Stomach smooth muscle (tissue), 2 donors: Measurements from ENCODE around the gene ATRAID.

Experiments used
- H3K27ac ChIP-seq: one replicate; pipeline ENCODE4 v1.7.0; 2013; ENCODE audit warnings: mild to moderate bottlenecking, low read length, inconsistent platforms
- H3K27me3 ChIP-seq, 2 donors: one replicate each; pipeline ENCODE4 v1.7.0; 2013; ENCODE audit warnings: low read length in 2 of 2; ENCODE audit not compliant: insufficient read depth in 2 of 2, control insufficient read depth in 1 of 2
- H3K36me3 ChIP-seq, 2 donors: one replicate each; pipeline ENCODE4 v1.7.0; 2013; ENCODE audit warnings: low read length in 2 of 2; ENCODE audit not compliant: control insufficient read depth in 2 of 2, insufficient read depth in 2 of 2
- H3K4me1 ChIP-seq: one replicate; pipeline ENCODE4 v1.7.0; 2013; ENCODE audit warnings: low read length; ENCODE audit not compliant: control insufficient read depth, insufficient read depth
- H3K4me3 ChIP-seq, 2 donors: one replicate each; pipeline ENCODE4 v1.7.0; 2013; ENCODE audit warnings: low read length in 2 of 2
- H3K9ac ChIP-seq, 2 donors: one replicate each; pipeline ENCODE4 v1.7.0; 2013; ENCODE audit warnings: low read length in 2 of 2, mild to moderate bottlenecking in 1 of 2
- H3K9me3 ChIP-seq, 2 donors: one replicate each; pipeline ENCODE4 v1.7.0; 2013; ENCODE audit warnings: low read length in 2 of 2; ENCODE audit not compliant: control insufficient read depth in 2 of 2
- donor health status: healthy.
- donor health status: Pancreatic carcinoma.

Gene ATRAID

DNA sequence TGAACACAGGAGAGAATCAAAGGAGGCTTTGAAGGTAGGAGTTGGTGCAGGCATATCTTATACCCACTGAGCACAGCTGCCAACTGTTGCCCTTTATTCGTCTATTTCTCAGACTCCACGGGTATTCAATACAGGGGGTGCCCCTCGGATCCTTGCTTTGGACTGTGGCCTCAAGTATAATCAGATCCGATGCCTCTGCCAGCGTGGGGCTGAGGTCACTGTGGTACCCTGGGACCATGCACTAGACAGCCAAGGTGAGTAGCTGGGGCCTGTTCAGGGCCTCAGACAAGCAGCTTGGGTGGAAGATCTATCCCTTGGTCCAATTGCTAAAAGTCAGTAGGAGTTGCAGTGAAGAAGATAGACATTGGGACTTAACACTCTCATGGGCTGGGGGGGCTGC, 10.6 kb downstream of the ATRAID start:
- no peaks in the 10 kb centered on the region for H3K9me3 ChIP-seq
- H3K27me3 ChIP-seq, result no peaks in the 10 kb centered on the region
- no peak overlapping the region for H3K4me3 ChIP-seq
- H3K4me1 ChIP-seq, result peaks cover 8% of the 10 kb centered on the region
- no peak overlapping the region for H3K27ac ChIP-seq
- H3K9ac ChIP-seq, result no peak overlapping the region
- H3K36me3 ChIP-seq, result peaks cover 30 to 47% of the 10 kb centered on the region in 2 donors

DNA sequence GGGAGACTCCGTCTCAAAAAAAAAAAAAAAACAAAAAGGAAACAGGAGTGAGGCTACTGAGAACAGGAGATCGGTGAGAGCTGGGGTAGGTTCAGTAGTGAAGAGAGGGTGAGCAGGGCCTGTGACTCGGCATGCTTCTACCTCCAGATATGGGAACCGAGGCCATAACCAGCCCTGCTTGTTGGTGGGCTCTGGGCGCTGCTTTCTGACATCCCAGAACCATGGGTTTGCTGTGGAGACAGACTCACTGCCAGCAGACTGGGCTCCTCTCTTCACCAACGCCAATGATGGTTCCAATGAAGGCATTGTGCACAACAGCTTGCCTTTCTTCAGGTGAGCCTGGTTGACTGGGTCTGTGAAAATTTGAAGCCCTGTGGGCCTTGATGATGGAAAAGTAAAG, 11.6 kb downstream of the ATRAID start:
- Histone ChIP-seq H3K36me3 (peaks cover 33 to 49% of the 10 kb centered on the region in 2 donors), H3K27ac (no peak overlapping the region), H3K27me3 (no peaks in the 10 kb centered on the region), H3K9me3 (no peaks in the 10 kb centered on the region), H3K4me3 (no peak overlapping the region), H3K4me1 (no peaks in the 10 kb centered on the region), H3K9ac (no peak overlapping the region)

DNA sequence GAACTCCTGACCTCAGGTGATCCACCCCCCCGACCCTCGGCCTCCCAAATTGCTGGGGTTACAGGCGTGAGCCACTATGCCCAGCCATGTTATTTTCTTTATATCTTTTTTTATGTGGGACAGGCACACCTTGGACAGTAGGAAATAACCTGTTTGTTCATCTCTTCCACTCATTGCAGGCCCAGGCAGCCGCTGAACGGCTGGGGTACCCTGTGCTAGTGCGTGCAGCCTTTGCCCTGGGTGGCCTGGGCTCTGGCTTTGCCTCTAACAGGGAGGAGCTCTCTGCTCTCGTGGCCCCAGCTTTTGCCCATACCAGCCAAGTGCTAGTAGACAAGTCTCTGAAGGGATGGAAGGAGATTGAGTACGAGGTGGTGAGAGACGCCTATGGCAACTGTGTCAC, 13.7 kb downstream of the ATRAID start:
- Histone ChIP-seq H3K27me3 (no peaks in the 10 kb centered on the region), H3K9ac (no peak overlapping the region), H3K27ac (no peak overlapping the region), H3K9me3 (no peaks in the 10 kb centered on the region), H3K36me3 (peaks cover 33 to 49% of the 10 kb centered on the region in 2 donors), H3K4me1 (no peaks in the 10 kb centered on the region), H3K4me3 (no peak overlapping the region)

DNA sequence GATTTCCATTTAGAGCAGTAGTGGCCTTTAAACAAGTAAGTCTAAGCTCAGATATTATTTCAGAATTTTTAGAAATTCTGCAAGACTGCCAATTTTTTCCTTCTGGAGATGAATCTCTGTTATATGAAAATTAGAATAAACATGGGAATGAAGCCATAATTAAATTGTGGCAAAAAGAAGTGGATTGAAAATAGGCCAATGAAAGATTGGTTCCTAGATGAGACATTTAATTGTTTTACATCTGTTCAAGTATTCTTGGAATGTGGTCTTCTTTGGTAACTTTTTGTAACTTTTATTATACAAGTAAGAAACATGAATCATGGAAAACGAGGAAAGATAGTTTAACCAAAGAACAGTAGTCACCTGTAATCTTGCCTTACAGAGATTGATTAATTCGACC, 15.7 kb downstream of the ATRAID start:
- no peak overlapping the region for H3K27ac ChIP-seq

DNA sequence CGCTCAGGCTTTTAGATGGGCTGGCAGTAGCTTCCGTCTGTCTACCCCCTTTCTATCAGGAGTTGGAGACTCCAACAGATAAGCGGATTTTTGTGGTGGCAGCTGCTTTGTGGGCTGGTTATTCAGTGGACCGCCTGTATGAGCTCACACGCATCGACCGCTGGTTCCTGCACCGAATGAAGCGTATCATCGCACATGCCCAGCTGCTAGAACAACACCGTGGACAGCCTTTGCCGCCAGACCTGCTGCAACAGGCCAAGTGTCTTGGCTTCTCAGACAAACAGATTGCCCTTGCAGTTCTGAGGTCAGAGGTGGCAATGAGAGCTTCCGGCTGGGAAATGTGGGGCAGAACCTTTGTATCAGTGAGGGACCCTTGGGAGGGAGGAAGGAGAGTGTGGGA, 20.1 kb downstream of the ATRAID start:
- H3K9ac ChIP-seq, result no peak overlapping the region
- no peaks in the 10 kb centered on the region for H3K4me1 ChIP-seq
- peaks cover 51 to 59% of the 10 kb centered on the region in 2 donors for H3K36me3 ChIP-seq
- no peaks in the 10 kb centered on the region for H3K9me3 ChIP-seq
- no peak overlapping the region for H3K4me3 ChIP-seq
- no peaks in the 10 kb centered on the region for H3K27me3 ChIP-seq
- no peak overlapping the region for H3K27ac ChIP-seq

More for the DNA sequence above, 15.7 kb downstream of the ATRAID start:
- Histone ChIP-seq H3K4me1 (no peaks in the 10 kb centered on the region), H3K9ac (no peak overlapping the region), H3K9me3 (no peaks in the 10 kb centered on the region), H3K36me3 (peaks cover 40 to 56% of the 10 kb centered on the region in 2 donors), H3K27me3 (no peaks in the 10 kb centered on the region), H3K4me3 (no peak overlapping the region)

DNA sequence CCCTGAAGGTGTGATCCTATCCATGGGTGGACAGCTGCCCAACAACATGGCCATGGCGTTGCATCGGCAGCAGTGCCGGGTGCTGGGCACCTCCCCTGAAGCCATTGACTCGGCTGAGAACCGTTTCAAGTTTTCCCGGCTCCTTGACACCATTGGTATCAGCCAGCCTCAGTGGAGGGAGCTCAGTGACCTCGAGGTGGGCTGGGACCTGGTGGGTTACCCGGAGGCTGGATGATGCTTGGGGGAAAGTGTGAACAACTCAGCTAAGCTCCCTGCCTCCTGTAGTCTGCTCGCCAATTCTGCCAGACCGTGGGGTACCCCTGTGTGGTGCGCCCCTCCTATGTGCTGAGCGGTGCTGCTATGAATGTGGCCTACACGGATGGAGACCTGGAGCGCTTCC, 21.5 kb downstream of the ATRAID start:
- Histone ChIP-seq H3K4me3 (no peak overlapping the region), H3K4me1 (no peaks in the 10 kb centered on the region), H3K9ac (no peak overlapping the region), H3K27ac (no peak overlapping the region), H3K27me3 (no peaks in the 10 kb centered on the region), H3K9me3 (no peaks in the 10 kb centered on the region), H3K36me3 (peaks cover 58 to 65% of the 10 kb centered on the region in 2 donors)

DNA sequence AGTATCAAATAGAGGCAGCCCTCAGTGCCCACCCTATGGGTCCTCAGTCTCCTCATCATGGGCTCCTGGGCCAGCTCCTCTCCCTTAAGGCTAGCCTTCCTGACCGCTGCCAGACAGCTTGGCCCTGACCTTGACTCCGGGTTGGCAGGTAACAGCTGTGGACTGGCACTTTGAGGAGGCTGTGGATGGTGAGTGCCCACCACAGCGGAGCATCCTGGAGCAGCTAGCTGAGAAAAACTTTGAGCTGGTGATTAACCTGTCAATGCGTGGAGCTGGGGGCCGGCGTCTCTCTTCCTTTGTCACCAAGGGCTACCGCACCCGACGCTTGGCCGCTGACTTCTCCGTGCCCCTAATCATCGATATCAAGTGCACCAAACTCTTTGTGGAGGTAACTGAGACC, 24.3 kb downstream of the ATRAID start:
- Histone ChIP-seq H3K9me3 (no peaks in the 10 kb centered on the region), H3K4me3 (no peak overlapping the region), H3K36me3 (peaks cover 71 to 84% of the 10 kb centered on the region in 2 donors), H3K9ac (no peak overlapping the region), H3K27ac (no peak overlapping the region), H3K4me1 (no peaks in the 10 kb centered on the region), H3K27me3 (no peaks in the 10 kb centered on the region)

DNA sequence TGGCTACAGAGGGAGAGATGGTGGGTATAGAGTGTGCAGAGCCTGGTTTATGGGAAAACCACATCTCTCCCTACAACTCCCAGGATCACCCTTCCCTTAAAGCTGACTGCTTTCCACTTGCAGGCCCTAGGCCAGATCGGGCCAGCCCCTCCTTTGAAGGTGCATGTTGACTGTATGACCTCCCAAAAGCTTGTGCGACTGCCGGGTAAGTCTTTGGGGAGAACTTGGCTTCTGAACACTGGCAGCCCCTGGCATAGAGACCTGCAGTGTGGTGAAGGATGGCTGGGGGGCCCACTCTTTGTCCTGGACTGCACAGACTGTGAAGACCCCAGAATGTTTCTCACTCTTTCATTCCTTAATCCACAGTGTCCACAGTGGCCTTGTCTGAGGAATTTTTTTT, 24.8 kb downstream of the ATRAID start:
- no peaks in the 10 kb centered on the region for H3K9me3 ChIP-seq
- H3K4me3 ChIP-seq, result no peak overlapping the region
- no peaks in the 10 kb centered on the region for H3K4me1 ChIP-seq
- H3K27me3 ChIP-seq, result no peaks in the 10 kb centered on the region
- H3K9ac ChIP-seq, result no peak overlapping the region
- H3K36me3 ChIP-seq, result peaks cover 66 to 84% of the 10 kb centered on the region in 2 donors
- no peak overlapping the region for H3K27ac ChIP-seq

DNA sequence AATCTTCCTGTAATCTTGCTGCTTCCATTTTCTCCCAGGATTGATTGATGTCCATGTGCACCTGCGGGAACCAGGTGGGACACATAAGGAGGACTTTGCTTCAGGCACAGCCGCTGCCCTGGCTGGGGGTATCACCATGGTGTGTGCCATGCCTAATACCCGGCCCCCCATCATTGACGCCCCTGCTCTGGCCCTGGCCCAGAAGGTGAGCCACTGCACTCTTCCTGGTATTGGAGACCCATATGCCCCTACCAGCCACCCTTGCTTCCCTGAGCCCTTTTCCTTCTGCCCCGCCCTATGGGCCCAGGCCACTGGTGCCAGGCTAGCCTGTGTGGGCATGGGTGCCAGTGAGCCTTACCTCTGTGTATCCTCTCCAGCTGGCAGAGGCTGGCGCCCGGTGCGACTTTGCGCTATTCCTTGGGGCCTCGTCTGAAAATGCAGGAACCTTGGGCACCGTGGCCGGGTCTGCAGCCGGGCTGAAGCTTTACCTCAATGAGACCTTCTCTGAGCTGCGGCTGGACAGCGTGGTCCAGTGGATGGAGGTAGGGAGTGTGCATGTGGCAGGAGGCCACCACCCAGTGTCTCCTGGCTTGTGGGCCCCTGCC, 25.6 kb downstream of the ATRAID start:
- no peaks in the 10 kb centered on the region for H3K9me3 ChIP-seq
- no peak overlapping the region for H3K9ac ChIP-seq
- H3K36me3 ChIP-seq, result peaks cover 59 to 82% of the 10 kb centered on the region in 2 donors
- no peak overlapping the region for H3K27ac ChIP-seq
- H3K27me3 ChIP-seq, result no peaks in the 10 kb centered on the region
- H3K4me1 ChIP-seq, result no peaks in the 10 kb centered on the region
- H3K4me3 ChIP-seq, result no peak overlapping the region

DNA sequence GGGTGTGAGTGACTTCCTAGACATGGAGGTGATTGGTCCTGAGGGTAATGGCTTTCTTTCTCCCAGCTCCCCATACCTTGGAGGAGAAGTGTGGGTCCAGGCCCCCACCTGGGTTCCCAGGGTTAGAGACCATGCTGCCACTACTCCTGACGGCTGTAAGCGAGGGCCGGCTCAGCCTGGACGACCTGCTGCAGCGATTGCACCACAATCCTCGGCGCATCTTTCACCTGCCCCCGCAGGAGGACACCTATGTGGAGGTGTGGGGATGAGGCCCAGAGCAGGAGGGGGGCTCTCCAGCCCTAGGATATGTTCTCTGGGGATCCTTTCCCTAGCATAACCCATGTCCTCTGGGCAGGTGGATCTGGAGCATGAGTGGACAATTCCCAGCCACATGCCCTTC, 27.1 kb downstream of the ATRAID start:
- Histone ChIP-seq H3K9ac (no peak overlapping the region), H3K36me3 (peaks cover 48 to 81% of the 10 kb centered on the region in 2 donors), H3K4me1 (no peaks in the 10 kb centered on the region), H3K27ac (no peak overlapping the region), H3K4me3 (no peak overlapping the region), H3K9me3 (no peaks in the 10 kb centered on the region), H3K27me3 (no peaks in the 10 kb centered on the region)

DNA sequence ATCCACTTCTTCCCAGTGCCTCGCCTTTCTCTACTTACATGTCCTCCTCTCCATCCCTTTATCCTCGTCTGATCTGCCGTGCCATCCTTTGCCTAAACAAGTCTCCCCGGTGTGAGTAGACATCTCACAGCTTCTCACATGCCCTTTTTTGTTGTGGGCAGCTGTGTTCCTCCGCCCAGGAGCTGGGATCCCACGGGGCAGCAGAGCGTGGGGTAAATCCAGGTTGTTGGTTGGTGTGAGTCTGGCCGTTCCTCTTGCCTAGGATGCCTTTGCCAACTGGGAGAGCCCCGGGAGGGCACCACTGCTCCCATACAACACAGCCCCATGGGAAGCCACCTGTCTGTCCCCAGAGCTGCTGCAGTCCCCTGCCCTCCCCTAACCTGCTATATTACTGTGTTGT, 28.6 kb downstream of the ATRAID start:
- no peak overlapping the region for H3K9ac ChIP-seq
- H3K36me3 ChIP-seq, result peaks cover 33 to 71% of the 10 kb centered on the region in 2 donors
- no peaks in the 10 kb centered on the region for H3K27me3 ChIP-seq
- no peak overlapping the region for H3K27ac ChIP-seq
- H3K4me3 ChIP-seq, result no peak overlapping the region
- H3K9me3 ChIP-seq, result no peaks in the 10 kb centered on the region
- H3K4me1 ChIP-seq, result no peaks in the 10 kb centered on the region
